ENCODE data around the gene NBAS. TPM values are rescaled to one million over a fixed set of nuclear protein-coding genes. Genes with fewer than 3 reads are reported as not detected.

Gene NBAS
- total RNA-seq, 1 experiment from 2014 or later = 32.5 TPM

DNA sequence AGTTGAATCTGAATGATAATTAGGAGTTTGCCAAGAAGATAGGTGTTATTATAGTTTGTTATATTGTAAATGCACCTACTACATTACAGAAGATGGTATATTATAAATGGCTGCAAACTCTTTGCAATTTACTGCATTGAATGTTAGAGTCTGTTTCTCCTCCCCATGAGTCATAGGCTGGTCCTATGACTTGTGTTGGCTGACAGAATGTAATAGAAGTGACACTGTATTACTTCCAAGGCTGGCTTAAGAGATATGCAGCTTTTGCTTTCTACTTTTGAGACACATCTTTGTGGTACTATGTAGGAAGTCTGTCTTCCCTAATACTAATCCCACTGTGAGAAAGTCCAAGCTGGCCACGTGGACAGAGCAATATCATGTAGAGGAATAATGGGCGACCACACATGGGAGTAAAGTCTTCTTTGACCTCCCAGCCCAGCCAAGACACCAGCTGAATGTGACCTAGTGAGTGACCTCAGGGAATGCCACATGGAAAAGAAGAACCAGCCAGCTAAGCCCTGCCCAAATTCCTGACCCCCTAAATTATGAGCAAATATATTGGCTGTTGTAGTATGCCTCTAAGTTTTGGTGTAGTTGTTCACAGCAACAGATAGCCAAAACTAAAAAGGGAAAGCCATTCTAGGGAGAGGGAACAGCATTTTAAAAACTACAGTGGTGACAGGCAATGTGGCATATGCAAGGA, 23.8 kb upstream of the NBAS start:
- no peak overlapping the region for H3K23ac ChIP-seq (ENCODE audit: insufficient read length, low read depth, low read length)
- Mint-ChIP-seq H3K27ac (no peak overlapping the region), H3K9me3 (no peaks in the 10 kb centered on the region), H3K36me3 (ENCODE audit: insufficient read depth in 1 of 3, low read depth in 3 of 3) (no peaks in the 10 kb centered on the region), H3K4me1 (no peaks in the 10 kb centered on the region), H3K27me3 (ENCODE audit: low read depth) (no peaks in the 10 kb centered on the region), H3K4me3 (no peak overlapping the region)
- DNase-seq = no peak
- H3K9me3 ChIP-seq (ENCODE audit: control insufficient read depth, low read depth, low read length) = no peaks in the 10 kb centered on the region
- H3K27me3 ChIP-seq (ENCODE audit: insufficient read depth, low read length) = no peaks in the 10 kb centered on the region
- no peak overlapping the region for H2BK15ac ChIP-seq (ENCODE audit: low read depth, low read length)
- no peak overlapping the region for H2AK5ac ChIP-seq (ENCODE audit: insufficient read length, low read length)
- H4K20me1 ChIP-seq (ENCODE audit: control insufficient read depth, insufficient read depth, insufficient read length) = no peaks in the 10 kb centered on the region
- H3K79me1 ChIP-seq (ENCODE audit: insufficient read depth, low read depth, low read length, poor library complexity, severe bottlenecking) = no peaks in the 10 kb centered on the region
- no peak overlapping the region for H2AFZ ChIP-seq (ENCODE audit: low read length)
- H4K5ac ChIP-seq (ENCODE audit: insufficient read length, low read depth, low read length) = no peak overlapping the region
- no peak overlapping the region for H2BK5ac ChIP-seq (ENCODE audit: insufficient read length, low read length)
- H3K4me2 ChIP-seq (ENCODE audit: insufficient read depth, insufficient read length, low read length) = no peak overlapping the region
- no peak overlapping the region for H2BK120ac ChIP-seq (ENCODE audit: low read depth, low read length, poor library complexity, severe bottlenecking)
- H2BK20ac ChIP-seq (ENCODE audit: low read depth, low read length, poor library complexity, severe bottlenecking) = no peak overlapping the region
- H2BK12ac ChIP-seq (ENCODE audit: insufficient read length, low read depth, low read length) = no peak overlapping the region
- H3K27ac ChIP-seq (ENCODE audit: insufficient read length, low read depth, low read length) = no peak overlapping the region
- H3K4me1 ChIP-seq (ENCODE audit: insufficient read depth, low read length) = no peaks in the 10 kb centered on the region
- H3T11ph ChIP-seq (ENCODE audit: low read length) = no peak overlapping the region
- no CpG with 5 or more reads among the region's 2 CpGs for WGBS (ENCODE audit: extremely low coverage, insufficient read length, low lambda C conversion rate)
- H3K14ac ChIP-seq (ENCODE audit: insufficient read depth, low read length) = no peak overlapping the region
- no peak overlapping the region for H4K91ac ChIP-seq (ENCODE audit: insufficient read length, low read depth, low read length)
- H3K18ac ChIP-seq (ENCODE audit: insufficient read length, low read depth, low read length) = no peak overlapping the region
- no peak overlapping the region for H3K9ac ChIP-seq (ENCODE audit: extremely low read depth, insufficient read length, low read length)
- no peak overlapping the region for H3K4ac ChIP-seq (ENCODE audit: low read depth, low read length)
- H4K8ac ChIP-seq (replicated peaks; ENCODE audit: insufficient read length, low read depth, low read length) = no peak overlapping the region
- TF ChIP-seq, protein P1, sequence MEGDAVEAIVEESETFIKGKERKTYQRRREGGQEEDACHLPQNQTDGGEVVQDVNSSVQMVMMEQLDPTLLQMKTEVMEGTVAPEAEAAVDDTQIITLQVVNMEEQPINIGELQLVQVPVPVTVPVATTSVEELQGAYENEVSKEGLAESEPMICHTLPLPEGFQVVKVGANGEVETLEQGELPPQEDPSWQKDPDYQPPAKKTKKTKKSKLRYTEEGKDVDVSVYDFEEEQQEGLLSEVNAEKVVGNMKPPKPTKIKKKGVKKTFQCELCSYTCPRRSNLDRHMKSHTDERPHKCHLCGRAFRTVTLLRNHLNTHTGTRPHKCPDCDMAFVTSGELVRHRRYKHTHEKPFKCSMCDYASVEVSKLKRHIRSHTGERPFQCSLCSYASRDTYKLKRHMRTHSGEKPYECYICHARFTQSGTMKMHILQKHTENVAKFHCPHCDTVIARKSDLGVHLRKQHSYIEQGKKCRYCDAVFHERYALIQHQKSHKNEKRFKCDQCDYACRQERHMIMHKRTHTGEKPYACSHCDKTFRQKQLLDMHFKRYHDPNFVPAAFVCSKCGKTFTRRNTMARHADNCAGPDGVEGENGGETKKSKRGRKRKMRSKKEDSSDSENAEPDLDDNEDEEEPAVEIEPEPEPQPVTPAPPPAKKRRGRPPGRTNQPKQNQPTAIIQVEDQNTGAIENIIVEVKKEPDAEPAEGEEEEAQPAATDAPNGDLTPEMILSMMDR (conservative IDR thresholded peaks at IDR 0.05) = no peak
- no peak overlapping the region for H3K56ac ChIP-seq (ENCODE audit: insufficient read length, low read depth, low read length)
- H3K79me2 ChIP-seq (ENCODE audit: insufficient read depth, low read length) = no peaks in the 10 kb centered on the region
- H3K23me2 ChIP-seq (ENCODE audit: insufficient read length, low read depth, low read length, poor library complexity, severe bottlenecking) = no peaks in the 10 kb centered on the region
